ENCODE measurements around the gene MDN1. TPM values are rescaled to one million over a fixed set of nuclear protein-coding genes. Genes with fewer than 3 reads are reported as not detected.

Gene MDN1
- total RNA-seq, 1 donor from 2014 or later = 52.0 TPM

GRCh38 chr6:89597988-89598387, 221.6 kb downstream of the MDN1 start:
- no peak for TF ChIP-seq CTCF (IDR thresholded peaks at IDR 0.05; ENCODE audit: unreplicated experiment)
- no peak overlapping the region for H3K4me3 Mint-ChIP-seq
- H3K27me3 Mint-ChIP-seq (ENCODE audit: low read depth) = no peaks in the 10 kb centered on the region
- no peaks in the 10 kb centered on the region for H3K9me3 Mint-ChIP-seq
- DNase-seq (ENCODE audit: low spot score in 2 of 2, unreplicated experiment in 2 of 2) = no peak
- H3K27ac Mint-ChIP-seq = no peak overlapping the region
- H3K4me1 Mint-ChIP-seq = peaks cover 25% of the 10 kb centered on the region
- peaks cover 8% of the 10 kb centered on the region for H3K36me3 Mint-ChIP-seq

- Mint-ChIP-seq H3K27ac (no peak overlapping the region), H3K4me3 (no peak overlapping the region), H3K36me3 (peaks cover 8% of the 10 kb centered on the region), H3K27me3 (ENCODE audit: low read depth) (no peaks in the 10 kb centered on the region), H3K4me1 (peaks cover 25% of the 10 kb centered on the region), H3K9me3 (no peaks in the 10 kb centered on the region)
- TF ChIP-seq CTCF (IDR thresholded peaks at IDR 0.05; ENCODE audit: unreplicated experiment) = no peak
- no peak for DNase-seq (ENCODE audit: low spot score in 2 of 2, unreplicated experiment in 2 of 2)
These were observed 222.2 kb downstream of the MDN1 start for GRCh38 chr6:89597372-89597771.

GRCh38 chr6:89596484-89596883, 223.1 kb downstream of the MDN1 start:
- TF ChIP-seq CTCF (IDR thresholded peaks at IDR 0.05; ENCODE audit: unreplicated experiment) = no peak
- Mint-ChIP-seq H3K36me3 (peaks cover 8% of the 10 kb centered on the region), H3K9me3 (no peaks in the 10 kb centered on the region), H3K4me1 (peaks cover 17% of the 10 kb centered on the region), H3K4me3 (no peak overlapping the region), H3K27ac (no peak overlapping the region), H3K27me3 (ENCODE audit: low read depth) (no peaks in the 10 kb centered on the region)
- DNase-seq (ENCODE audit: low spot score in 2 of 2, unreplicated experiment in 2 of 2) = no peak

GRCh38 chr6:89596056-89596455, 223.5 kb downstream of the MDN1 start:
- Mint-ChIP-seq H3K4me1 (peaks cover 17% of the 10 kb centered on the region), H3K27me3 (ENCODE audit: low read depth) (no peaks in the 10 kb centered on the region), H3K27ac (no peak overlapping the region), H3K4me3 (no peak overlapping the region), H3K9me3 (no peaks in the 10 kb centered on the region), H3K36me3 (peaks cover 8% of the 10 kb centered on the region)
- no peak for DNase-seq (ENCODE audit: low spot score in 2 of 2, unreplicated experiment in 2 of 2)
- no peak for TF ChIP-seq CTCF (IDR thresholded peaks at IDR 0.05; ENCODE audit: unreplicated experiment)

Other genes with a start within 250 kb of the MDN1 start
- 26.4 to 29.8 TPM (median 27.1 TPM) in 3 replicates for gene LYRM2, start 181.0 kb downstream of the MDN1 start, total RNA-seq
- 22.8 to 23.4 TPM (median 23.1 TPM) in 3 replicates for gene CASP8AP2, start 10.1 kb upstream of the MDN1 start, total RNA-seq
- not detected in 3 replicates for gene GJA10, start 74.7 kb upstream of the MDN1 start, total RNA-seq